ENCODE data around the gene MID1.

The MID1 gene

GRCh38 chrX:10566716-10567097 is 53.7 kb downstream of the MID1 start:
- TF ChIP-seq CTCF (IDR thresholded peaks at IDR 0.05) (no peak), ZFX (IDR thresholded peaks at IDR 0.05; ENCODE audit: borderline replicate concordance) (no peak)
- no peak overlapping the region for H3K27ac ChIP-seq

- H3K27ac ChIP-seq, result no peak overlapping the region
- TF ChIP-seq CTCF (IDR thresholded peaks at IDR 0.05), result no peak
- no peak for TF ChIP-seq ZFX (IDR thresholded peaks at IDR 0.05; ENCODE audit: borderline replicate concordance)
Measured at GRCh38 chrX:10564484-10564883, 55.9 kb downstream of the MID1 start.

GRCh38 chrX:10557166-10557565 is 63.2 kb downstream of the MID1 start:
- TF ChIP-seq ZFX (IDR thresholded peaks at IDR 0.05; ENCODE audit: borderline replicate concordance) (no peak), CTCF (IDR thresholded peaks at IDR 0.05) (no peak)
- H3K27ac ChIP-seq, result no peak overlapping the region

- TF ChIP-seq CTCF (IDR thresholded peaks at IDR 0.05) (no peak), ZFX (IDR thresholded peaks at IDR 0.05; ENCODE audit: borderline replicate concordance) (no peak)
- no peak overlapping the region for H3K27ac ChIP-seq
Measured at GRCh38 chrX:10556405-10556804, 64.0 kb downstream of the MID1 start.

GRCh38 chrX:10555846-10556245 is 64.5 kb downstream of the MID1 start:
- H3K27ac ChIP-seq, result no peak overlapping the region
- TF ChIP-seq CTCF (IDR thresholded peaks at IDR 0.05) (no peak), ZFX (IDR thresholded peaks at IDR 0.05; ENCODE audit: borderline replicate concordance) (no peak)

GRCh38 chrX:10554612-10555270 is 65.6 kb downstream of the MID1 start:
- no peak overlapping the region for H3K27ac ChIP-seq
- TF ChIP-seq ZFX (IDR thresholded peaks at IDR 0.05; ENCODE audit: borderline replicate concordance), result no peak
- no peak for TF ChIP-seq CTCF (IDR thresholded peaks at IDR 0.05)

GRCh38 chrX:10549280-10549679 is 71.1 kb downstream of the MID1 start:
- H3K27ac ChIP-seq, result no peak overlapping the region
- no peak for TF ChIP-seq ZFX (IDR thresholded peaks at IDR 0.05; ENCODE audit: borderline replicate concordance)
- no peak for TF ChIP-seq CTCF (IDR thresholded peaks at IDR 0.05)
